MM.1S (cell line): Measurements from ENCODE around the gene PGA4.
"Not testable (repeated sequence)": the region's sequence is repeated elsewhere in the genome, so short reads cannot be mapped to it uniquely, and the experiment has no call there.

ENCODE experiments used
- DNase-seq: peaks from one replicate; pipeline ENCODE4 v3.0.0-alpha.2; 2015
- H2AFZ ChIP-seq: fragments of 300-600 bp; sonication (generic); 2 replicates; pipeline ENCODE4 v1.6.0; 2016; ENCODE audit warnings: antibody characterized with exemption, low read length
- H3F3A ChIP-seq: fragments of 300-600 bp; sonication (generic); 2 replicates; pipeline ENCODE4 v1.6.1; 2016; ENCODE audit warnings: mild to moderate bottlenecking, antibody characterized with exemption, low read length, moderate library complexity, mixed read lengths; ENCODE audit not compliant: insufficient read depth
- H3K27ac ChIP-seq: fragments of 300-600 bp; sonication (generic); 2 replicates; pipeline ENCODE4 v1.5.1; 2016; ENCODE audit warnings: mild to moderate bottlenecking, low read length
- H3K27me3 ChIP-seq: fragments of 300-600 bp; sonication (generic); replicated peaks from 2 replicates; pipeline ENCODE4 v1.6.0; 2016; ENCODE audit warnings: low read length; ENCODE audit not compliant: insufficient read depth
- H3K36me3 ChIP-seq: fragments of 300-600 bp; sonication (generic); replicated peaks from 2 replicates; pipeline ENCODE4 v1.6.1; 2016; ENCODE audit warnings: mild to moderate bottlenecking, low read length, mixed read lengths; ENCODE audit not compliant: insufficient read depth
- H3K4me1 ChIP-seq: fragments of 300-600 bp; sonication (generic); 2 replicates; pipeline ENCODE4 v1.6.1; 2016; ENCODE audit warnings: low read length, mixed read lengths
- H3K4me2 ChIP-seq: fragments of 300-600 bp; sonication (generic); 2 replicates; pipeline ENCODE4 v1.6.0; 2016; ENCODE audit warnings: low read depth, low read length
- H3K4me3 ChIP-seq: fragments of 300-600 bp; sonication (generic); 2 replicates; pipeline ENCODE4 v1.5.1; 2016; ENCODE audit warnings: low read length, mixed read lengths
- H3K79me2 ChIP-seq: fragments of 300-600 bp; sonication (generic); 2 replicates; pipeline ENCODE4 v1.6.1; 2016; ENCODE audit warnings: mixed run types, low read length, mixed read lengths
- H3K9ac ChIP-seq: fragments of 300-600 bp; sonication (generic); 2 replicates; pipeline ENCODE4 v1.6.1; 2016; ENCODE audit warnings: low read length, mixed read lengths
- H3K9me2 ChIP-seq: fragments of 300-600 bp; sonication (generic); replicated peaks from 2 replicates; pipeline ENCODE4 v1.6.1; 2016; ENCODE audit warnings: mild to moderate bottlenecking, low read length, mixed read lengths; ENCODE audit not compliant: insufficient read depth
- H3K9me3 ChIP-seq: fragments of 300-600 bp; sonication (generic); replicated peaks from 2 replicates; pipeline ENCODE4 v1.6.1; 2016; ENCODE audit warnings: mild to moderate bottlenecking, low read length, mixed read lengths; ENCODE audit not compliant: insufficient read depth
- H4K20me1 ChIP-seq: fragments of 300-600 bp; sonication (generic); 2 replicates; pipeline ENCODE4 v1.6.1; 2016; ENCODE audit warnings: mild to moderate bottlenecking, low read length, moderate library complexity, mixed read lengths; ENCODE audit not compliant: insufficient read depth

PGA4 gene

DNA sequence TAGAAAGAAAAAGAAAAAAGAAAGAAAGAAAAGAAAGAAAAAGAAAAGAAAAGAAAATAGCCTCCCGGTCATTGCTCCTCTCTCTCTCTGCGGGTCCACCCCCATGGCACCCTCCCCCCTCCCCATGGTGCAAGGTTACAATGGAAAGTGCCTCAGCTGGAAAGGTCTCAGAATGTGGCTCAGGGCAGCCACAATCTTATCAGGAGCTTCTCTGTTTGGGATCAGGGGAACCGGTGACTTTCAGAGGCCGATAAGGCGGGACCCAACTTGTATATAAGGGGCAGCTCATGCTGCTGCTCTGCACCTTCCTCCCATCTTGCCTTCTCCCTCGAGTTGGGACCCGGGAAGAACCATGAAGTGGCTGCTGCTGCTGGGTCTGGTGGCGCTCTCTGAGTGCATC lies 18.7 kb downstream of the PGA4 start, which contains the start of gene PGA5:
TSS of gene PGA5 (plus strand) at position 301 of the 400 bp plus-strand sequence. CDS start at position 353, 52 bp downstream.
- H3F3A ChIP-seq, H3K79me2 ChIP-seq, H3K9me3 ChIP-seq, H3K9ac ChIP-seq, H3K4me3 ChIP-seq, H3K9me2 ChIP-seq, DNase-seq, H3K4me2 ChIP-seq, H2AFZ ChIP-seq, H3K36me3 ChIP-seq, H4K20me1 ChIP-seq, H3K27me3 ChIP-seq, H3K4me1 ChIP-seq, H3K27ac ChIP-seq: not testable (repeated sequence)

DNA sequence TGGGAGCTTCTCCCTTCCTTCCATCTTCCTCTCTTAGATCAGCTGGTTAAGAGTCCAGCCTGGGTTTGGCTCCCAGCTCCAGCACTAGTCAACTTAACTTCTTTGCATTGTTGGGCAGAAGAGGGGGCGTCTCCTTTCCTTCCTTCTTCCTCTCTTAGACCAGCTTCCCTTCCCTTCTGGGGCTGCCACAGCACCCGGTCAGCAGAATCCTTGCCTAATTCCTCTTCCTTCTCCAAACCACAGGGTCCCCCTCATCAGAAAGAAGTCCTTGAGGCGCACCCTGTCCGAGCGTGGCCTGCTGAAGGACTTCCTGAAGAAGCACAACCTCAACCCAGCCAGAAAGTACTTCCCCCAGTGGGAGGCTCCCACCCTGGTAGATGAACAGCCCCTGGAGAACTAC lies 19.4 kb downstream of the PGA4 start:
- H3K27ac ChIP-seq, H3K4me1 ChIP-seq, H3K36me3 ChIP-seq, H3K4me3 ChIP-seq, DNase-seq, H3K9ac ChIP-seq, H3K79me2 ChIP-seq, H3K9me2 ChIP-seq, H3F3A ChIP-seq, H4K20me1 ChIP-seq, H3K9me3 ChIP-seq, H3K4me2 ChIP-seq, H2AFZ ChIP-seq, H3K27me3 ChIP-seq: not testable (repeated sequence)

DNA sequence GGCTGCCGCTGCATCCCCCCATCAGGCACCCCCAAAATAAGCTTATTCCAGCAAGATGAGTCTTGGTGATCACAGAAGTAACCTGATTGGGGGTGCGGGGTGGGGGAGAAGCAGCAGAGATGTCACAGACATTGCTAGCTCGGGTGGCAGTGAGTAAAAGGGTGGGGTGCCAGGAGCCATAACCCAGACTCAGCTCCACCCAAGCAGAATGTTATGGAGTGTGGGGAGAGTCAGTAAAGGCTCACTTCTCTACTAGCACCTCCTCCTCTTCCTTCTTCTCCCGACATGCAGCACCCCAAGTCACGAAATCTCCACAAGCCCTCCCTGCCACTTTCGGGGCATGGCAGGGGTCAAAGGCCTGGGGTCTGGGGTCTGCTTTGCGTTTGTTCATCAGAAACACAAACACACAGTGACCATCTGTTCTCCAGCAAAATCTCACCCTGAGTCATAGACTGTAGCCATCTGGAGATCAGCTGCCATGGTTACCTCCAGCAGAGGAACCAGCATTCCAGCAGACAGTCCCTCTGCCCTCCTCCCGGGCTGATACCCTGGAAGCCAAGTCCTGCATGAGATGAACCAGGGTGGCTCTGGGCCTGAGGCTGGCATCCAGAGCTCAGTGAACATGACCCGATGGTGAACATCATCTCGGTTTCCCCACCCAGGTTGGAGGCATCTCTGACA lies 23.3 kb downstream of the PGA4 start:
- H3K36me3 ChIP-seq, H3K27ac ChIP-seq, H3K79me2 ChIP-seq, H3K4me1 ChIP-seq, H3K4me3 ChIP-seq, H3F3A ChIP-seq, H3K4me2 ChIP-seq, H3K9me2 ChIP-seq, H3K9me3 ChIP-seq, H3K9ac ChIP-seq, DNase-seq, H4K20me1 ChIP-seq, H2AFZ ChIP-seq, H3K27me3 ChIP-seq: not testable (repeated sequence)

DNA sequence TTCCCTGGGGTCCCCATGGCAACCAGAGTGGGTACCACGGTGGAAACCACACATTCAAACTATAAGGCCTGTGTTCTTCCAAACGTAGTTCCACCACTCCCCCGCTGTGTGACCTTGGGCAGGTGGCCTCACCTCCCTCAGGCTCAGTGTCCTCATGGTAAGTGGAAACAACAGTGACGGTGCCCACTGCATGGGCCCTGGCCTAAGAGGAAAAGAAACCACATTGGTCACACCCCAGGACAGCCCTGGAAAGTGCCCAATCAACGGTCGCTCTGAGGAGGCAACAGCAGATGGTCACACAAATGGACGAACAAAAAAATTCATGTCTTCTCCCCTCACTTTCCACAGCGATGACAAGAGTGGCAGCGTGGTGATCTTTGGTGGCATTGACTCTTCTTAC lies 25.9 kb downstream of the PGA4 start:
- H3K27ac ChIP-seq, H3K4me2 ChIP-seq, H3K79me2 ChIP-seq, H3K4me1 ChIP-seq, DNase-seq, H3K36me3 ChIP-seq, H3K9ac ChIP-seq, H3K27me3 ChIP-seq, H3K9me2 ChIP-seq, H3K4me3 ChIP-seq, H3K9me3 ChIP-seq, H2AFZ ChIP-seq, H4K20me1 ChIP-seq, H3F3A ChIP-seq: not testable (repeated sequence)

DNA sequence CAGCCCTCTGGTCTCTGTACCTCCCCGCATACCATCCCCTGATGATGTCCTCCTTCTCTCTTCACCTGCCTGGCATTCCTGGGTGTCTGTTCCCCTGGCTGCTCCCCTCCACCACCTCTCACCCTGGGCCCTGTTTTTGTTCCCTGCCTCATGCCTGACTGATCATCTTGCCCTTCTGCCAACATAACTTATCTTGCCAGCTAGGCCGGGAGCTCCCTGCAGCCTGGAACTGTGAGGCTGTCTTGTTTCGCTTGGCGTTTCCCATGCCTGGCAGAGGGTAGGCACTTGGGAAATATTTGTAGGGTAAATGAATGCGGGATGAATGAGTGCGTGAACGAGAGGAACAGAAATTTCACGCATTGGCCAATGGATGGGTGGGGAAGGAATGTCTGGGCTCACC lies 27.1 kb downstream of the PGA4 start:
- not testable (repeated sequence) for H2AFZ ChIP-seq, DNase-seq, H3K27me3 ChIP-seq

DNA sequence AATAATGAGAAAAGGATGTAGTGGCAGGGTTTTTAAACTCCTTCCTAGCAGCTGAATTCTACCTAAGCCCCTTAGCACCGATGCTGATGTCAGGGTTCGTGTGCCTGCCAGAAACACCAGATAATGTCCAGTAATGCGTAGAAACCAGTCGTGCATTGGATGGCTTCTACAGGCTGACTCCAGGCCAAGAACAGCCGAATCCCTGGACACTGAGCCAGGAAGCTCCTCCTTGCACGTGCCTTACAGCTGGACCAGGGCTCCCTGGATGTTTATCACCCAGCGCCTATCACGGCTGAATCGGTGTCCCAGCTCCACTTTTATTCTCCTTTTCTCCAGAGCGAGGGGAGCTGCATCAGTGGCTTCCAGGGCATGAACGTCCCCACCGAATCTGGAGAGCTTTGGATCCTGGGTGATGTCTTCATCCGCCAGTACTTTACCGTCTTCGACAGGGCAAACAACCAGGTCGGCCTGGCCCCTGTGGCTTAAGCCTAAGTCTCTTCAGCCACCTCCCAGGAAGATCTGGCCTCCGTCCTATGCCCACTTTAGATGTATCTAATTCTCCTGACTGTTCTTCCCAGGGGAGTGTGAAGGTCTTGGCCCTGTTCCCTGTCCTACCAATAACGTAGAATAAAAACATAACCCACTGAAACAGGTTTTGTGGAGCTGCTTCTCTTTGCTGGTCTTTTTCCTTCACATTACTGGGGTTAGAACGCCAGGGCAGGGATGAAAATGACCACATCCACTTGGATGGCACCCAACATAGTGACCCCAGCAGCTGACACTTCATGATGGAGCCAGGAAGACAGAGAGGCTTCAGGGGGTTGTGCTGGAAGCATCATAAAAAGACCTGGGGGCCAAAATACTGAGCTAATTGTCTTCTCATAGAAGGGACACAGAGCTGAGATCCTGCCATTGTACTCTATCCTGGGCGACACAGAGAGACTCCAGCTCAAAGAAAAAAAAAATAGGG lies 28.9 kb downstream of the PGA4 start:
- not testable (repeated sequence) for H4K20me1 ChIP-seq, H3K79me2 ChIP-seq, H3K4me1 ChIP-seq, H3K4me3 ChIP-seq, H3K4me2 ChIP-seq, H3K27me3 ChIP-seq, DNase-seq, H3K9me2 ChIP-seq, H3K27ac ChIP-seq, H3K9ac ChIP-seq, H3F3A ChIP-seq, H2AFZ ChIP-seq, H3K9me3 ChIP-seq, H3K36me3 ChIP-seq

More for the DNA sequence above, 27.1 kb downstream of the PGA4 start:
- not testable (repeated sequence) for H3K27ac ChIP-seq, H3F3A ChIP-seq, H3K79me2 ChIP-seq, H3K4me2 ChIP-seq, H3K4me1 ChIP-seq, H3K9ac ChIP-seq, H3K36me3 ChIP-seq, H3K9me2 ChIP-seq, H3K9me3 ChIP-seq, H3K4me3 ChIP-seq, H4K20me1 ChIP-seq

DNA sequence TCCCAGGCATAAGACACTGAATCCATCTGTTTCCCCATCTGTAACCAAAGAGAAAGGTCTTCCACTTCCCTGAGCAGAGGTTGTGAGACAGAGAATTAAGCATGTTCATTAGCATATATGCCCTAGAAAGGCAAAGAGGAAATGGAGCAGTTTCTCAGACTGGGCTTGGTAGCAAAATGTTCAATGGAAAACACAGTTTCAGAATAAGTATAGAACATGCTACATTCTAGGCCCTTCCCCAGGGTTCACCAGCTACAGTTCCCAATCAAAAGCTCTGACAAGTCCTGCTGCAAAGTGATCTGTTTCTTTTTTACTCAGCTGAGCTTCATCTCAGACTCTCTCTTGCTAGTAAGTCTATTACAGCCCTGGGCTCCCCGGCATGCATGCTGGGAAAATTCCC lies 30.2 kb downstream of the PGA4 start:
- H3K36me3 ChIP-seq, H3K4me3 ChIP-seq, H3K27ac ChIP-seq, H3K9ac ChIP-seq, H4K20me1 ChIP-seq, H3K27me3 ChIP-seq, H3K4me2 ChIP-seq, H3K9me3 ChIP-seq, H2AFZ ChIP-seq, H3K79me2 ChIP-seq, H3K4me1 ChIP-seq, DNase-seq, H3F3A ChIP-seq, H3K9me2 ChIP-seq: not testable (repeated sequence)
